Osteoblast (primary cell): Measurements from ENCODE around the gene CLASP2. TPM values are rescaled to one million over a fixed set of nuclear protein-coding genes. Genes with fewer than 3 reads are reported as not detected.
"Not testable (repeated sequence)": the region's sequence is repeated elsewhere in the genome, so short reads cannot be mapped to it uniquely, and the experiment has no call there.

Source experiments
- DNase-seq: peaks from one replicate; pipeline ENCODE4 v3.0.0; 2011; ENCODE audit warnings: low spot score, mixed read lengths; ENCODE audit not compliant: insufficient read length; ENCODE audit errors: missing footprints
- H2AFZ ChIP-seq: 2 replicates; pipeline ENCODE4 v1.6.0; 2011; ENCODE audit warnings: mild to moderate bottlenecking, low read length
- H3K27ac ChIP-seq: 2 replicates; pipeline ENCODE4 v1.5.1; 2011; ENCODE audit warnings: mild to moderate bottlenecking, low read depth, low read length, moderate library complexity
- H3K27me3 ChIP-seq: 2 replicates; pipeline ENCODE4 v1.6.0; 2012; ENCODE audit warnings: mild to moderate bottlenecking, control low read depth, inconsistent platforms, low read length, moderate library complexity; ENCODE audit not compliant: insufficient read depth
- H3K36me3 ChIP-seq: 2 replicates; pipeline ENCODE4 v1.5.1; 2011; ENCODE audit warnings: mild to moderate bottlenecking, low read length, control low read depth, moderate library complexity; ENCODE audit not compliant: insufficient read depth
- H3K4me1 ChIP-seq: 2 replicates; pipeline ENCODE4 v1.5.1; 2011; ENCODE audit warnings: mild to moderate bottlenecking, low read length, control low read depth, moderate library complexity; ENCODE audit not compliant: insufficient read depth
- H3K4me2 ChIP-seq: 2 replicates; pipeline ENCODE4 v1.6.0; 2011; ENCODE audit warnings: mild to moderate bottlenecking, low read length; ENCODE audit not compliant: insufficient read depth
- H3K4me3 ChIP-seq: fragments of 200-600 bp; sonication (generic); 3 replicates; pipeline ENCODE4 v1.5.1; 2012; ENCODE audit warnings: mild to moderate bottlenecking, low read length, inconsistent platforms; ENCODE audit not compliant: insufficient read depth
- H3K79me2 ChIP-seq: 2 replicates; pipeline ENCODE4 v1.6.0; 2012; ENCODE audit warnings: mild to moderate bottlenecking, low read length, control low read depth, inconsistent platforms; ENCODE audit not compliant: insufficient read depth
- H3K9me3 ChIP-seq: 2 replicates; pipeline ENCODE4 v1.5.1; 2011; ENCODE audit warnings: low read depth, low read length, control low read depth
- H4K20me1 ChIP-seq: 2 replicates; pipeline ENCODE4 v1.6.0; 2012; ENCODE audit warnings: mild to moderate bottlenecking, low read length, control low read depth; ENCODE audit not compliant: insufficient read depth
- CTCF ChIP-seq: IDR thresholded peaks from 2 replicates; pipeline ENCODE4 v1.5.1; 2011; ENCODE audit warnings: mild to moderate bottlenecking, low read depth, low read length, moderate library complexity; ENCODE audit errors: extremely low read depth
- total RNA-seq: library from RNA; depleted of rRNA; stranded (reverse); fragments of >200 nt; gene quantifications from 2 replicates; pipeline ENCODE4 v1.2.3, GENCODE V29; 2012

Gene CLASP2
- total RNA-seq, 1 donor: 52.1 TPM

GRCh38 chr3:33458446-33458845, 259.6 kb downstream of the CLASP2 start:
- Histone ChIP-seq H3K4me3 (no peak overlapping the region), H3K79me2 (no peaks in the 10 kb centered on the region), H3K4me1 (no peaks in the 10 kb centered on the region), H3K27ac (no peak overlapping the region), H2AFZ (no peak overlapping the region), H3K27me3 (no peaks in the 10 kb centered on the region), H3K9me3 (no peaks in the 10 kb centered on the region), H4K20me1 (no peaks in the 10 kb centered on the region), H3K36me3 (no peaks in the 10 kb centered on the region), H3K4me2 (no peak overlapping the region)
- DNase-seq: no peak
- no peak for TF ChIP-seq CTCF

- H4K20me1 ChIP-seq: no peaks in the 10 kb centered on the region
- no peak overlapping the region for H3K4me3 ChIP-seq
- DNase-seq: no peak
- H3K4me2 ChIP-seq: no peak overlapping the region
- H3K9me3 ChIP-seq: no peaks in the 10 kb centered on the region
- H2AFZ ChIP-seq: no peak overlapping the region
- no peaks in the 10 kb centered on the region for H3K27me3 ChIP-seq
- no peak overlapping the region for H3K27ac ChIP-seq
- H3K4me1 ChIP-seq: no peaks in the 10 kb centered on the region
- H3K36me3 ChIP-seq: no peaks in the 10 kb centered on the region
- no peaks in the 10 kb centered on the region for H3K79me2 ChIP-seq
- no peak for TF ChIP-seq CTCF
These were observed 261.3 kb downstream of the CLASP2 start for GRCh38 chr3:33456756-33457155.

- Histone ChIP-seq H2AFZ (no peak overlapping the region), H3K4me1 (no peaks in the 10 kb centered on the region), H3K79me2 (no peaks in the 10 kb centered on the region), H4K20me1 (no peaks in the 10 kb centered on the region), H3K9me3 (no peaks in the 10 kb centered on the region), H3K4me3 (no peak overlapping the region), H3K36me3 (no peaks in the 10 kb centered on the region), H3K27me3 (no peaks in the 10 kb centered on the region), H3K4me2 (no peak overlapping the region), H3K27ac (no peak overlapping the region)
- no peak for DNase-seq
- no peak for TF ChIP-seq CTCF
These were observed 264.7 kb downstream of the CLASP2 start for GRCh38 chr3:33453331-33453761.

GRCh38 chr3:33451994-33452393, 266.1 kb downstream of the CLASP2 start:
- not testable (repeated sequence) for H3K27ac ChIP-seq, H3K4me1 ChIP-seq, H4K20me1 ChIP-seq, H3K4me3 ChIP-seq, H3K79me2 ChIP-seq, H2AFZ ChIP-seq, DNase-seq, H3K4me2 ChIP-seq, H3K36me3 ChIP-seq, H3K27me3 ChIP-seq, H3K9me3 ChIP-seq

GRCh38 chr3:33447958-33448357, 270.1 kb downstream of the CLASP2 start:
- H3K9me3 ChIP-seq: no peaks in the 10 kb centered on the region
- no peak overlapping the region for H3K27ac ChIP-seq
- no peak overlapping the region for H2AFZ ChIP-seq
- H3K4me1 ChIP-seq: no peaks in the 10 kb centered on the region
- H3K4me3 ChIP-seq: no peak overlapping the region
- no peak for DNase-seq
- H3K4me2 ChIP-seq: no peak overlapping the region
- H3K79me2 ChIP-seq: no peaks in the 10 kb centered on the region
- no peaks in the 10 kb centered on the region for H3K27me3 ChIP-seq
- no peaks in the 10 kb centered on the region for H4K20me1 ChIP-seq
- TF ChIP-seq CTCF: no peak
- no peaks in the 10 kb centered on the region for H3K36me3 ChIP-seq

- not testable (repeated sequence) for H3K36me3 ChIP-seq, H3K27ac ChIP-seq, H3K79me2 ChIP-seq, H4K20me1 ChIP-seq, H3K4me3 ChIP-seq, H3K4me2 ChIP-seq, H3K27me3 ChIP-seq, H3K9me3 ChIP-seq, H3K4me1 ChIP-seq, DNase-seq, H2AFZ ChIP-seq
These were observed 270.8 kb downstream of the CLASP2 start for GRCh38 chr3:33447256-33447625.
